Trophoblast cell (in vitro differentiated cells and primary cell): ENCODE results near the gene AKR1A1.

Experiments
- DNase-seq, 2 donors: peaks; one replicate each; pipeline ENCODE4 v3.0.0-alpha.2; 2016
- H2AFZ ChIP-seq: 2 replicates; pipeline ENCODE4 v1.6.1; 2013; ENCODE audit warnings: low read length, moderate library complexity, mild to moderate bottlenecking; ENCODE audit not compliant: insufficient read depth, poor library complexity
- H2AK5ac ChIP-seq: 2 replicates; pipeline ENCODE4 v1.6.1; 2013; ENCODE audit warnings: mild to moderate bottlenecking, low read length
- H2BK120ac ChIP-seq: 2 replicates; pipeline ENCODE4 v1.6.1; 2013; ENCODE audit warnings: low read length, mild to moderate bottlenecking, moderate library complexity; ENCODE audit not compliant: insufficient read depth, poor library complexity
- H2BK12ac ChIP-seq: 2 replicates; pipeline ENCODE4 v1.6.1; 2013; ENCODE audit warnings: mild to moderate bottlenecking, low read length, moderate library complexity
- H2BK5ac ChIP-seq: 2 replicates; pipeline ENCODE4 v1.6.1; 2013; ENCODE audit warnings: low read length, low read depth, moderate library complexity, mild to moderate bottlenecking; ENCODE audit not compliant: poor library complexity
- H3K14ac ChIP-seq: 2 replicates; pipeline ENCODE4 v1.6.1; 2013; ENCODE audit warnings: mild to moderate bottlenecking, low read length
- H3K18ac ChIP-seq: 2 replicates; pipeline ENCODE4 v1.6.1; 2013; ENCODE audit warnings: mild to moderate bottlenecking, low read length
- H3K23ac ChIP-seq: 2 replicates; pipeline ENCODE4 v1.6.1; 2013; ENCODE audit warnings: low read length
- H3K27ac ChIP-seq: 2 replicates; pipeline ENCODE4 v1.5.1; 2013; ENCODE audit warnings: low read depth, mild to moderate bottlenecking, inconsistent platforms, low read length, moderate library complexity
- H3K27me3 ChIP-seq: 2 replicates; pipeline ENCODE4 v1.6.1; 2013; ENCODE audit warnings: inconsistent platforms, mild to moderate bottlenecking, low read length, moderate library complexity; ENCODE audit not compliant: insufficient read depth
- H3K36me3 ChIP-seq, 2 experiments: 1 replicate in 1 of 2; 2 replicates in 1 of 2; pipeline ENCODE4 v1.6.1; 2013; ENCODE audit warnings: low read length in 2 of 2, mild to moderate bottlenecking in 2 of 2, moderate library complexity in 1 of 2; ENCODE audit not compliant: insufficient read depth in 2 of 2, control insufficient read depth in 1 of 2
- H3K4ac ChIP-seq: 2 replicates; pipeline ENCODE4 v1.6.1; 2013; ENCODE audit warnings: low read depth, mild to moderate bottlenecking, low read length, moderate library complexity
- H3K4me1 ChIP-seq, 2 experiments: 1 replicate in 1 of 2; 2 replicates in 1 of 2; pipeline ENCODE4 v1.6.1; 2013; ENCODE audit warnings: low read length in 2 of 2, mild to moderate bottlenecking in 2 of 2, moderate library complexity in 1 of 2; ENCODE audit not compliant: insufficient read depth in 2 of 2, control insufficient read depth in 1 of 2
- H3K4me2 ChIP-seq: 2 replicates; pipeline ENCODE4 v1.6.1; 2013; ENCODE audit warnings: inconsistent platforms, mild to moderate bottlenecking, low read length, moderate library complexity
- H3K4me3 ChIP-seq: 2 replicates; pipeline ENCODE4 v1.5.1; 2013; ENCODE audit warnings: mild to moderate bottlenecking, low read depth, low read length, inconsistent platforms
- H3K79me1 ChIP-seq: one replicate; pipeline ENCODE4 v1.6.1; 2013; ENCODE audit warnings: low read length
- H3K79me2 ChIP-seq: 2 replicates; pipeline ENCODE4 v1.6.1; 2013; ENCODE audit warnings: low read length, mild to moderate bottlenecking; ENCODE audit not compliant: control insufficient read depth, insufficient read depth, poor library complexity
- H3K9ac ChIP-seq: 2 replicates; pipeline ENCODE4 v1.6.1; 2013; ENCODE audit warnings: mild to moderate bottlenecking, low read length
- H3K9me3 ChIP-seq: 2 replicates; pipeline ENCODE4 v1.6.1; 2013; ENCODE audit warnings: low read depth, mild to moderate bottlenecking, control low read depth, inconsistent platforms, low read length; ENCODE audit not compliant: insufficient read depth
- H4K12ac ChIP-seq: 2 replicates; pipeline ENCODE4 v1.6.1; 2013; ENCODE audit warnings: low read depth, mild to moderate bottlenecking, low read length, moderate library complexity
- H4K8ac ChIP-seq: 2 replicates; pipeline ENCODE4 v1.6.1; 2013; ENCODE audit warnings: low read depth, mild to moderate bottlenecking, low read length, moderate library complexity
- H4K91ac ChIP-seq: one replicate; pipeline ENCODE4 v1.6.1; 2013; ENCODE audit warnings: low read depth, mild to moderate bottlenecking, low read length, moderate library complexity
- WGBS: extraction: QIAGEN DNeasy Blood & Tissue Kit; methylation state at CpG from one replicate; pipeline ENCODE4 v1.1.7; 2013; ENCODE audit warnings: missing lambda C conversion rate; ENCODE audit not compliant: insufficient read length, insufficient coverage; ENCODE audit errors: extremely low coverage; 5-methylcytosine and 5-hydroxymethylcytosine counted together

AKR1A1 gene

GRCh38 chr1:45570631-45571030 lies 20.0 kb downstream of the AKR1A1 start:
- no peaks in the 10 kb centered on the region for H3K27me3 ChIP-seq
- no peaks in the 10 kb centered on the region for H3K79me1 ChIP-seq
- peaks cover 0 to 4% of the 10 kb centered on the region in 2 experiments for H3K4me1 ChIP-seq
- H4K91ac ChIP-seq: no peak overlapping the region
- H3K36me3 ChIP-seq: peaks cover 30 to 42% of the 10 kb centered on the region in 2 experiments
- no peak overlapping the region for H3K14ac ChIP-seq
- H4K12ac ChIP-seq: no peak overlapping the region
- H3K18ac ChIP-seq: no peak overlapping the region
- H3K79me2 ChIP-seq: no peaks in the 10 kb centered on the region
- H3K23ac ChIP-seq: no peak overlapping the region
- no peak overlapping the region for H2AFZ ChIP-seq
- H2BK120ac ChIP-seq: no peak overlapping the region
- no peak overlapping the region for H2BK5ac ChIP-seq
- H3K9me3 ChIP-seq: no peaks in the 10 kb centered on the region
- H3K9ac ChIP-seq: no peak overlapping the region
- no peak overlapping the region for H2AK5ac ChIP-seq
- no CpG with 5 or more reads among the region's 4 CpGs for WGBS
- no peak for DNase-seq
- H4K8ac ChIP-seq: no peak overlapping the region
- no peak overlapping the region for H3K4me2 ChIP-seq
- no peak overlapping the region for H3K4me3 ChIP-seq
- no peak overlapping the region for H3K4ac ChIP-seq
- H2BK12ac ChIP-seq: no peak overlapping the region
- H3K27ac ChIP-seq: no peak overlapping the region

DNA sequence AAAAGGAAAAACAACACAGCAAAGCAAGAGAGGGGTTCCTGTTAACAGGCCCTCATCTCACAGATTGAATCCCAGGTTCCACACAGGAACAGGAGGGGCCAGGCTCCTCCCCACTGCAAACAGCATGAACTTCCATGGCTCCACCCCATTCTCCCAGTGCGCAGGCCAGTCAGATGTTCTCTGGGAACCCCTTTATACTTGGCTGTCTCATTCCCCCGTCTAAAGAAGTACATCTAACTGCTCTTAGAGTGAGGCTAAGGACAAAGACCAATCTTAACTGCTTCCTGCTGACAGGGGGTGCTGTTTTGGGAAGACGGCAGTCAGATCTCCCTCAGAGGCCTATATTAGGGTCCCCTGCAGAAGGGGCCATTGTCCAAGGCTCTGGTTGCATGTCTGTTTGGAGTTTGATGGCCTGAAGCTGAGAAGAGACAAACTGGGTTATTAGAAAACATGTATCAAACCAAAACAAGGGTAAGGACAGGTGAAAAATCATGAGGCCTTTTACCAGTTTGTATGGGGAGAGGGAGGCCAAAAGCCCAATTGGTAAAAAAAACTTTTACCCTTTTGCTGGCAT lies 22.7 kb downstream of the AKR1A1 start:
- Histone ChIP-seq H3K36me3 (peaks cover 11 to 23% of the 10 kb centered on the region in 2 experiments), H3K9ac (no peak overlapping the region), H3K4me1 (no peaks in the 10 kb centered on the region), H3K23ac (no peak overlapping the region), H4K12ac (no peak overlapping the region), H3K9me3 (no peaks in the 10 kb centered on the region), H2BK120ac (no peak overlapping the region), H2AK5ac (no peak overlapping the region), H2AFZ (no peak overlapping the region), H4K8ac (peak overlapping the region; percentile 12), H3K27me3 (no peaks in the 10 kb centered on the region), H3K79me1 (no peaks in the 10 kb centered on the region), H2BK12ac (no peak overlapping the region), H3K4me3 (no peak overlapping the region), H3K14ac (no peak overlapping the region), H3K4me2 (no peak overlapping the region), H4K91ac (no peak overlapping the region), H3K79me2 (no peaks in the 10 kb centered on the region), H2BK5ac (no peak overlapping the region), H3K4ac (no peak overlapping the region), H3K18ac (no peak overlapping the region), H3K27ac (no peak overlapping the region)
- WGBS: no CpG with 5 or more reads among the region's 3 CpGs
- DNase-seq: no peak

GRCh38 chr1:45574105-45574626 lies 23.5 kb downstream of the AKR1A1 start:
- Histone ChIP-seq H3K27ac (no peak overlapping the region), H4K12ac (no peak overlapping the region), H3K23ac (no peak overlapping the region), H3K4ac (no peak overlapping the region), H3K79me1 (no peaks in the 10 kb centered on the region), H3K4me2 (no peak overlapping the region), H3K4me1 (no peaks in the 10 kb centered on the region), H2BK5ac (no peak overlapping the region), H3K79me2 (no peaks in the 10 kb centered on the region), H2AK5ac (no peak overlapping the region), H3K36me3 (peaks cover 4 to 15% of the 10 kb centered on the region in 2 experiments), H3K14ac (no peak overlapping the region), H4K91ac (no peak overlapping the region), H3K27me3 (no peaks in the 10 kb centered on the region), H4K8ac (no peak overlapping the region), H2BK12ac (no peak overlapping the region), H2BK120ac (no peak overlapping the region), H2AFZ (no peak overlapping the region), H3K4me3 (no peak overlapping the region), H3K18ac (no peak overlapping the region), H3K9ac (peak overlapping the region; percentile 53), H3K9me3 (no peaks in the 10 kb centered on the region)
- DNase-seq: no peak
- WGBS: no CpG with 5 or more reads among the region's 7 CpGs

DNA sequence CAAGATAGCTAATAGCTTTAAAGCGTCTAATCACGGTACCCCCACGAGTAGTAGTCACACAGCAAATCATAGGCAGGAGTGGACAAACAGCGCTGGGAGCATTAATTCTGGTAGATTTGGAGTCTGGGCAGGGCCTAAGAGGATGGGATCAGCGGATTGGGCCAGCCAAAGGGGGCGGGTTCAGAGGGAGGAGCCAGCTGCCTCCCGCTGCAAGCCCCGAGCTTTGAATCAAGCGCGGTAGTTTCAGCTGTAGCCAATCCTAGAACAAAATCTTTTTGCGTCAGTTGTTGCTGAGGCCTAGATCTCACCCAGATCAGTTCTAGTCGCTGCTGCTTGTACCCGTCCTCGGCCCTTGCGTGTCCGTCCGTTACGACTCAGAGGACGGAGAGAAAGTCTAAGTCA lies 32.6 kb downstream of the AKR1A1 start:
- Histone ChIP-seq H3K36me3 (peaks cover 0 to 4% of the 10 kb centered on the region in 2 experiments), H4K8ac (peak overlapping the region; percentile 56), H3K18ac (no peak overlapping the region), H3K79me1 (peaks cover 9% of the 10 kb centered on the region), H3K4me3 (peak overlapping the region; percentile 81), H3K9ac (peak overlapping the region; percentile 70), H3K27me3 (no peaks in the 10 kb centered on the region), H2BK120ac (peak overlapping the region; percentile 36), H3K23ac (no peak overlapping the region), H3K14ac (peak overlapping the region; percentile 25), H3K27ac (peak overlapping the region; percentile 42), H2AK5ac (no peak overlapping the region), H3K4me2 (peak overlapping the region; percentile 80), H3K79me2 (peaks cover 26% of the 10 kb centered on the region), H3K4ac (no peak overlapping the region), H2AFZ (peak overlapping the region; percentile 77), H2BK5ac (peak overlapping the region; percentile 70), H3K4me1 (peaks cover 3 to 8% of the 10 kb centered on the region in 2 experiments), H4K91ac (no peak overlapping the region), H3K9me3 (peaks cover 2% of the 10 kb centered on the region), H4K12ac (no peak overlapping the region), H2BK12ac (peak overlapping the region; percentile 15)
- no CpG with 5 or more reads among the region's 19 CpGs for WGBS
- peak; percentile 97 to 98 for DNase-seq
